Activated naive CD4-positive, alpha-beta T cell treated with anti-CD3 and anti-CD28 coated beads, Interleukin-2, amount 10 ng/mL, durations not matched to agents 7 days and 5 days (primary cell): ENCODE results near the gene GJE1.
"Not testable (repeated sequence)": the region's sequence is repeated elsewhere in the genome, so short reads cannot be mapped to it uniquely, and the experiment has no call there.

ENCODE experiments used
- CTCF ChIA-PET: fragments of 350-600 bp; sonication (Branson Sonifier 250); formaldehyde crosslinking; loops from one replicate; lab custom pipeline; 2021; ENCODE audit warnings: antibody characterized with exemption; lab: Charles Lee
- DNase-seq: peaks from one replicate; pipeline ENCODE4 v3.0.0-alpha.2; 2020
- H3K27ac Mint-ChIP-seq: one replicate; pipeline ENCODE4 v1.8.0; 2021; ENCODE audit warnings: mild to moderate bottlenecking, moderate library complexity, mixed read lengths
- H3K27me3 Mint-ChIP-seq: one replicate; pipeline ENCODE4 v1.8.0; 2021; ENCODE audit warnings: mild to moderate bottlenecking, mixed read lengths
- H3K36me3 Mint-ChIP-seq: one replicate; pipeline ENCODE4 v1.8.0; 2021; ENCODE audit warnings: mixed read lengths
- H3K4me1 Mint-ChIP-seq: one replicate; pipeline ENCODE4 v1.8.0; 2021; ENCODE audit warnings: mixed read lengths
- H3K4me3 Mint-ChIP-seq: one replicate; pipeline ENCODE4 v1.8.0; 2021; ENCODE audit warnings: mild to moderate bottlenecking, moderate library complexity, mixed read lengths
- H3K9me3 Mint-ChIP-seq: one replicate; pipeline ENCODE4 v1.8.0; 2021; ENCODE audit warnings: mixed read lengths

GJE1 gene

DNA sequence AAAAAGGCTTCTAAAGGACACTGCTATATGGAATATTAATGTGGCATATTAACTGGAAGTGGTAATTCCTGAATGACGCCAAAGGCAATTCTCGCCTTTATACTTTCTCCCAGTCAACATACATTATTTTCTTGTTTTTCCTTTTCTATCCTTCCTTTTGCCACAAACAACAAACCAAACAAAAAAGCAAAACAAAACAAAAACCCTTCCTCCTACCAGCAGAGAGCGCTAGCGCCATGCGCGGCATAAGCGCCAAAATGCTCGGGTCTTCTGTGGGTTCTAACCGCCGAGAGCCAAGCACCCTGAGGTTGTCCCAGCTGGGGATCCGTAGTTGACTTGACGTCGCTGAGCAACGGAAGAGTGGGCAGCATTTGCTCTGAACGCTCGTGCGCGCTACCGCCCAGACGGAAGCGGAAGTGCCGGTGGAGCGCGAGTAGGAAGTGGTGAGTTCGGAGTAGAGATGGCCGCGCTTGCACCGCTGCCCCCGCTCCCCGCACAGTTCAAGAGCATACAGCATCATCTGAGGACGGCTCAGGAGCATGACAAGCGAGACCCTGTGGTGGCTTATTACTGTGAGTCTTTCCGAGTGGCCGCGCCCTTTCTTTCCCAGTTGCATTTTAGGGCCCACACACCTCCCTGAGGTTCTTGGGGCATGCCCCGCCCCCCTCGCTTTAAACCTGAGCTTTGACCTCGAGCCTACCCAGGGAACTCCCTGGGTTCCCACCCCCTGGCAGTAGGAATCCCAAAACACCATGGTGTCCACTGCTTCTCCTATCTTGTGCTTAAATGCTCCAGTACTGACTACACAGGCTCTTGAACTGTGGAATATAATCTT is 14.3 kb downstream of the GJE1 start, which contains the start of the genes NMBR and VTA1:
NMBR (minus strand) TSS at position 295 of the 835 bp plus-strand sequence. CDS start 58,464 bp downstream, outside the sequence.
VTA1 (plus strand) TSS at position 436 of the 835 bp plus-strand sequence; CDS start at position 461, 25 bp downstream.
- DNase-seq: peak; percentile 97
- peak within 1 kb of the TSS; percentile 77 for H3K27ac Mint-ChIP-seq
- H3K9me3 Mint-ChIP-seq: no peaks in the 10 kb centered on the region
- peak within 1 kb of the TSS; percentile 83 for H3K4me3 Mint-ChIP-seq
- CTCF ChIA-PET: interaction anchor here (0.6 to 2.6 kb wide), 10 partner anchors 9 to 735 kb away, joined by 3 to 11 read pairs (median 4); no protein-coding TSS in a partner anchor
- no peaks in the 10 kb centered on the region for H3K27me3 Mint-ChIP-seq
- H3K36me3 Mint-ChIP-seq: peaks cover 21% of the 10 kb centered on the region
- H3K4me1 Mint-ChIP-seq: peaks cover 45% of the 10 kb centered on the region

GRCh38 chr6:142152746-142153145 is 20.0 kb downstream of the GJE1 start:
- Mint-ChIP-seq H3K36me3 (peaks cover 21% of the 10 kb centered on the region), H3K4me3 (no peak overlapping the region), H3K4me1 (peaks cover 38% of the 10 kb centered on the region), H3K27me3 (no peaks in the 10 kb centered on the region), H3K9me3 (no peaks in the 10 kb centered on the region), H3K27ac (no peak overlapping the region)
- CTCF ChIA-PET: interaction anchor here (0.6 kb wide), 1 partner anchor 167 kb away, joined by 3 read pairs; no protein-coding TSS in a partner anchor
- DNase-seq: no peak

GRCh38 chr6:142153196-142153595 is 20.5 kb downstream of the GJE1 start:
- H3K4me1 Mint-ChIP-seq: peaks cover 33% of the 10 kb centered on the region
- DNase-seq: no peak
- H3K4me3 Mint-ChIP-seq: no peak overlapping the region
- H3K27ac Mint-ChIP-seq: no peak overlapping the region
- peaks cover 20% of the 10 kb centered on the region for H3K36me3 Mint-ChIP-seq
- H3K9me3 Mint-ChIP-seq: no peaks in the 10 kb centered on the region
- H3K27me3 Mint-ChIP-seq: no peaks in the 10 kb centered on the region
- CTCF ChIA-PET: interaction anchor here (0.6 kb wide), 1 partner anchor 167 kb away, joined by 3 read pairs; no protein-coding TSS in a partner anchor

DNA sequence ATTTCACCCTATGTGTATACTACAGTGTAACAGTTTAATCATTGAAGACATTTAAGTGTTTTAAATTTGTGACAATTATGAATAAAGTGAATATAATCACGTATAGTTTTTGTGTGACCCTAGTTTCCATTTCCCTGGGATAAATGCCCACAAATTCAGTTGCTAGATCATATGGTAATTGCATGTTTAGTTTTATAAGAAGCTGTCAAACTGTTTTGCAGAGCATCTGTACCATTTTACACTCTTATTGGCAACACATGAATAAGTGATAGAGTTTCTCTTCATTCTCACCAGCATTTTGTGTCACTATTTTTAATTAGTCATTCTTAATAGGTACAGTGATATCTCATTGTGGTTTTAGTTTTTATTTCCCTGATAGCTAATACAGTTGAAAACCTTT is 21.6 kb downstream of the GJE1 start:
- no peaks in the 10 kb centered on the region for H3K9me3 Mint-ChIP-seq
- DNase-seq: no peak
- CTCF ChIA-PET: interaction anchor here (1.3 to 2.2 kb wide), 3 partner anchors 10 to 54 kb away, joined by 3 to 5 read pairs (median 3); no protein-coding TSS in a partner anchor
- peaks cover 23% of the 10 kb centered on the region for H3K4me1 Mint-ChIP-seq
- H3K27me3 Mint-ChIP-seq: no peaks in the 10 kb centered on the region
- H3K36me3 Mint-ChIP-seq: peaks cover 15% of the 10 kb centered on the region
- no peak overlapping the region for H3K27ac Mint-ChIP-seq
- H3K4me3 Mint-ChIP-seq: no peak overlapping the region

DNA sequence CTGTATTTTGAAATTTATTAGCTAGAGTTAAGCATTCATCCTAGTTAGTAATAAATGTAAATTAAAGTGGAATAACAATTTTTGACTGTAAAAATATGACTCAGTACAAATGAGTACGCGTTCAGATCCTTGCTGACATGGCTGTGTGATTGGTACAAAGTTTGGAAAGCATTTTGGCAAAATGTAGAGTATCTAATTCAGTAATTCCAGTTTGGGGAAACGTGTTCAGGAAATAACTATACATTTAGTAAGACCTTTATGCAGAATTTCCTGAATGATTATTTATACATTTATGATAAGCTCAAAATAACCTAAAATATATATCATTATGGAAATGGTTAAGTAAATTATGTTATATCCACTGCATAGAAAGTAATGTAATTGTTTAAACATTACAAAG is 22.4 kb downstream of the GJE1 start:
- no peak overlapping the region for H3K4me3 Mint-ChIP-seq
- H3K36me3 Mint-ChIP-seq: peaks cover 10% of the 10 kb centered on the region
- peaks cover 15% of the 10 kb centered on the region for H3K4me1 Mint-ChIP-seq
- no peak overlapping the region for H3K27ac Mint-ChIP-seq
- H3K9me3 Mint-ChIP-seq: no peaks in the 10 kb centered on the region
- no peak for DNase-seq
- no peaks in the 10 kb centered on the region for H3K27me3 Mint-ChIP-seq
- CTCF ChIA-PET: interaction anchor here (1.3 to 2.6 kb wide), 8 partner anchors 9 to 318 kb away, joined by 3 to 18 read pairs (median 6); no protein-coding TSS in a partner anchor

- Mint-ChIP-seq H3K27ac (no peak overlapping the region), H3K27me3 (no peaks in the 10 kb centered on the region), H3K36me3 (no peaks in the 10 kb centered on the region), H3K9me3 (no peaks in the 10 kb centered on the region), H3K4me1 (peaks cover 11% of the 10 kb centered on the region), H3K4me3 (no peak overlapping the region)
- CTCF ChIA-PET: interaction anchor here (0.9 to 2.6 kb wide), 16 partner anchors 8 to 1299 kb away, joined by 3 to 18 read pairs (median 4); partner anchors contain the start of genes NMBR and VTA1
- DNase-seq: no peak
Observed at GRCh38 chr6:142155895-142156757, 23.4 kb downstream of the GJE1 start.

DNA sequence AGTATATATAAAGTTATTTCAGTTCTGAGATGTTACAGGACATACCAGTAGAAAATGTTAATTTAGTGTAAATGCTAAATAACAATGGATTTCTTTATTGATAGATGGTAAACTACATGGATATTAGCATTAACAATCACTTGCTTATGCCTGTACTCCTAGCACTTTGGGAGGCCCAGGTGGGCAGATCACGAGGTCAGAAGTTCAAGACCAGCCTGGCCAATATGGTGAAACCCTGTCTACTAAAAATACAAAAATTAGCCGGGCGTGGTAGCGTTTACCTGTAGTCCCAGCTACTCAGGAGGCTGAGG is 24.0 kb downstream of the GJE1 start:
- H3K27ac Mint-ChIP-seq, H3K4me3 Mint-ChIP-seq, H3K27me3 Mint-ChIP-seq, DNase-seq, H3K36me3 Mint-ChIP-seq, H3K9me3 Mint-ChIP-seq: not testable (repeated sequence)
- peaks cover 11% of the 10 kb centered on the region for H3K4me1 Mint-ChIP-seq
- CTCF ChIA-PET: interaction anchor here (0.9 to 2.6 kb wide), 15 partner anchors 9 to 1298 kb away, joined by 3 to 18 read pairs (median 4); partner anchors contain the start of genes NMBR and VTA1

DNA sequence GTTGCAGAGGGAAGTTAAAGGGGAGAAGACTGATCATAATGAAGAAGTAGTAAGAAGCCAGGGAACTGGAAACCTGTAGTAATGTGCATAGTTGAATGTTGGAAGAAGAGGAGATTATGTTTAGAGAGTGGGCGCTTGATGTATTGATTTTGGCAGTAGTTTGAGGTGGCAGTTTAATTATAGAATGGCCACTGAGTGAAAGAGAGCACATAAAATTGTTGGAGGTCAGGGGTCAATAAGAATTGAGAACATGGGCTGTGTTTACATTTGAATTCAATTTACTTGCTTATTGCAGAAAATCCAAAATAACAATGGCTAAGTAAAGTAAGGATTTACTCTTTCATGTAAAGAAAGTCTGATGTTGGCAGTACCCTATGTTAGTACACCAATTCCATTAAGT is 30.1 kb downstream of the GJE1 start:
- H3K36me3 Mint-ChIP-seq: peaks cover 4% of the 10 kb centered on the region
- H3K27ac Mint-ChIP-seq: no peak overlapping the region
- no peaks in the 10 kb centered on the region for H3K4me1 Mint-ChIP-seq
- H3K9me3 Mint-ChIP-seq: no peaks in the 10 kb centered on the region
- DNase-seq: no peak
- CTCF ChIA-PET: no interaction called here
- no peaks in the 10 kb centered on the region for H3K27me3 Mint-ChIP-seq
- H3K4me3 Mint-ChIP-seq: no peak overlapping the region

- Mint-ChIP-seq H3K27ac (no peak overlapping the region), H3K4me3 (no peak overlapping the region), H3K36me3 (peaks cover 9% of the 10 kb centered on the region), H3K9me3 (no peaks in the 10 kb centered on the region), H3K4me1 (no peaks in the 10 kb centered on the region), H3K27me3 (no peaks in the 10 kb centered on the region)
- CTCF ChIA-PET: interaction anchor here (1.0 to 1.5 kb wide), 3 partner anchors 10 to 43 kb away, joined by 4 to 5 read pairs (median 4); no protein-coding TSS in a partner anchor
- DNase-seq: no peak
Observed at GRCh38 chr6:142165227-142165626, 32.5 kb downstream of the GJE1 start.

DNA sequence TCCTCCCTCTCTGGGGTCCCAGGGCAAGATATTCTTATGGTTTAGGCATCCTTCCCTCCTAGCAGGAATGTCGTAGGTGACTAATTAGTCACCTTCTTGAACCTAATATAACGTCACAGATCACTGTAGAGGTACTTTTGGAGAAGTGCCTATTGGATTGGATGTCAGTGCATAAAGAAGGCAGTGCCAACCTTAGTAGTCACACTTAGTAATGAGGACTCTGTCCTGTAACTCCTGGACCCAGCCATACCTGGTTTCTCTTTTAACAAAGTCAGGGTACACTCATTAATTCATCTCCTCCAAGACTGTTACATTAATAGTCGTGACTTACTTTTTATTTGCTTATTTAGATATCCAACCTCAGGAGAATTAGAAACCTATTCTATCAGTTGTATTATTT is 34.3 kb downstream of the GJE1 start:
- CTCF ChIA-PET: interaction anchor here (1.0 to 1.3 kb wide), 2 partner anchors 11 to 18 kb away, joined by 3 to 7 read pairs; no protein-coding TSS in a partner anchor
- Mint-ChIP-seq H3K4me3 (no peak overlapping the region), H3K4me1 (no peaks in the 10 kb centered on the region), H3K27ac (no peak overlapping the region), H3K27me3 (no peaks in the 10 kb centered on the region), H3K36me3 (peaks cover 13% of the 10 kb centered on the region), H3K9me3 (no peaks in the 10 kb centered on the region)
- no peak for DNase-seq

DNA sequence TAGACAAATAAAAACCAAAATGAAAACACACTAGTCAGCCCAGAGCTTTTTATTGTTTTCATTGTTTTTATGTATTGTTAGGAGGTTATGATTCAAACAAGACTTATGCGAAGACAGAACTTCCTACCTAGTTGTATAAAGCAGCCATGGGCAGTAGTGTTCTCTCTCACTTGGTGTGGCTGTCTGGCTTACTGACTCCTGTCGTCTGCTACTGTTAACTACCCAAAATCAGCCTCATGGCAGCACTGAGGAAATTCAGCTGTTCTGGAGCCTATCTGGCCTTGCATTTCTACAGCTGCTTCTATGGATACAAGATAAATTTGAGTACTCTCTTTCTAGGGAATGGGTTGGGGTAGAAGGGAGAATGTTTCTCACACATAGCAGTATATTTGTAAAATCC is 34.8 kb downstream of the GJE1 start:
- Mint-ChIP-seq H3K4me3 (no peak overlapping the region), H3K4me1 (no peaks in the 10 kb centered on the region), H3K27ac (no peak overlapping the region), H3K27me3 (no peaks in the 10 kb centered on the region), H3K9me3 (no peaks in the 10 kb centered on the region), H3K36me3 (peaks cover 16% of the 10 kb centered on the region)
- DNase-seq: no peak
- CTCF ChIA-PET: interaction anchor here (1.3 kb wide), 1 partner anchor 12 kb away, joined by 7 read pairs; no protein-coding TSS in a partner anchor

GRCh38 chr6:142171351-142171750 is 38.6 kb downstream of the GJE1 start:
- Mint-ChIP-seq H3K9me3 (no peaks in the 10 kb centered on the region), H3K4me3 (no peak overlapping the region), H3K27me3 (no peaks in the 10 kb centered on the region), H3K27ac (no peak overlapping the region), H3K4me1 (no peaks in the 10 kb centered on the region), H3K36me3 (peaks cover 44% of the 10 kb centered on the region)
- CTCF ChIA-PET: no interaction called here
- no peak for DNase-seq

DNA sequence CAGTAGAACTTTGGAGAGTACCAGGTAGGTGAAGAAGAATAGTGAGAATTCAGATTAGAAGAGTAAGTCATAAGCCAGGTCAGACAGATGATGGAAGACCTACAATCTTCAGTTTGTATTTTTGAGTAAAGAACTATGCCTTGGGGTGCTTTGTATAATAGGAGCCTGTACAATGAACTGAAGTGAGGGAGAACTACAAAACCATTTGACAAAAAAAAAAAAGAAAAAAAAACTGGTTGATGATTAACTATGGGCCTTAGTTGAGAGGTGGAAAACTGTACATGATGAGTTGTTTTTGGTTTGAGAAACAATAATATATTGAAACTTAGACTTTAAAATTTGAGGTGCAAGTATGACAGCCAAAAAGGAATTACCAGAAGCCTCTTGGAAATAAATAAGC is 40.0 kb downstream of the GJE1 start:
- Mint-ChIP-seq H3K4me3 (no peak overlapping the region), H3K36me3 (peaks cover 50% of the 10 kb centered on the region), H3K9me3 (peaks cover under 1% of the 10 kb centered on the region), H3K27me3 (no peaks in the 10 kb centered on the region), H3K27ac (peak overlapping the region; percentile 15), H3K4me1 (no peaks in the 10 kb centered on the region)
- DNase-seq: no peak
- CTCF ChIA-PET: no interaction called here

GRCh38 chr6:142173980-142174379 is 41.3 kb downstream of the GJE1 start:
- Mint-ChIP-seq H3K4me3 (no peak overlapping the region), H3K27ac (no peak overlapping the region), H3K9me3 (peaks cover 4% of the 10 kb centered on the region), H3K27me3 (no peaks in the 10 kb centered on the region), H3K36me3 (peaks cover 53% of the 10 kb centered on the region), H3K4me1 (no peaks in the 10 kb centered on the region)
- DNase-seq: no peak
- CTCF ChIA-PET: no interaction called here
